Loucy (cell line): ENCODE results near the gene GPR22.

Experiments
- EZH2phosphoT487 ChIP-seq: fragments of 200-600 bp; IDR thresholded peaks from 2 replicates; pipeline ENCODE4 v1.6.1; 2018; ENCODE audit warnings: antibody characterized with exemption, mild to moderate bottlenecking, moderate library complexity, borderline replicate concordance
- TF ChIP-seq, protein P1 (sequence below): fragments of 200-600 bp; sonication (generic); conservative IDR thresholded peaks from 2 replicates; pipeline ENCODE4 v1.5.1; 2014; ENCODE audit warnings: mild to moderate bottlenecking, antibody characterized with exemption, low read length

DNA sequence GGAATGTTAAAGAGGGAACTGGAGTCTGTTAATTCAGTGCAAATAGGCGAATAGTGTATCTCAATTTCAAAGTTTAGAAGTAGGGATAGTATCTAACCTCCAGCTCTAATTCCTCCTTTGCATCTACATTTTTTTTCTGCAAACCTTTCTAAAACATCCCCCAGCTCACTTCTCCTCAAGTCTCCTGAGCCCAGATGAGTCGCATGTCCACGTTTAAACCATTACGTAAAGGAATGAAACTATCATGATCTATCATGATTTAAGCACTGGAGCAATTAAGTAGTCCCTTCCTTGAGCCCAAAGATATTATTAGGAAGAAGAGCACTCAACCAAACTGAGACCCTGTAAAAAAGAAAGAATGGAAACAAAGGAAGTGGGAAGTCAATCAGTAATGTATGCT is 29.9 kb downstream of the GPR22 start:
- TF ChIP-seq, protein P1, sequence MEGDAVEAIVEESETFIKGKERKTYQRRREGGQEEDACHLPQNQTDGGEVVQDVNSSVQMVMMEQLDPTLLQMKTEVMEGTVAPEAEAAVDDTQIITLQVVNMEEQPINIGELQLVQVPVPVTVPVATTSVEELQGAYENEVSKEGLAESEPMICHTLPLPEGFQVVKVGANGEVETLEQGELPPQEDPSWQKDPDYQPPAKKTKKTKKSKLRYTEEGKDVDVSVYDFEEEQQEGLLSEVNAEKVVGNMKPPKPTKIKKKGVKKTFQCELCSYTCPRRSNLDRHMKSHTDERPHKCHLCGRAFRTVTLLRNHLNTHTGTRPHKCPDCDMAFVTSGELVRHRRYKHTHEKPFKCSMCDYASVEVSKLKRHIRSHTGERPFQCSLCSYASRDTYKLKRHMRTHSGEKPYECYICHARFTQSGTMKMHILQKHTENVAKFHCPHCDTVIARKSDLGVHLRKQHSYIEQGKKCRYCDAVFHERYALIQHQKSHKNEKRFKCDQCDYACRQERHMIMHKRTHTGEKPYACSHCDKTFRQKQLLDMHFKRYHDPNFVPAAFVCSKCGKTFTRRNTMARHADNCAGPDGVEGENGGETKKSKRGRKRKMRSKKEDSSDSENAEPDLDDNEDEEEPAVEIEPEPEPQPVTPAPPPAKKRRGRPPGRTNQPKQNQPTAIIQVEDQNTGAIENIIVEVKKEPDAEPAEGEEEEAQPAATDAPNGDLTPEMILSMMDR, result no peak
- no peak for TF ChIP-seq EZH2phosphoT487
